Measurements from ENCODE around the gene TAS1R2. TPM values are rescaled to one million over a fixed set of nuclear protein-coding genes. Genes with fewer than 3 reads are reported as not detected.
A peak's percentile ranks its signal among the peaks of the same experiment; 100 is the strongest.

TAS1R2 gene
- total and polyA plus RNA-seq, 2 donors from 2014 or later: not detected

- FAIRE-seq (no peak), DNase-seq (peak in 1 of 5 donors; percentile 64)
- Histone ChIP-seq H3K9ac (ENCODE audit: low read length in 3 of 3) (no peak overlapping the region), H3K27ac (ENCODE audit: low read depth in 2 of 2, low read length in 2 of 2) (no peak overlapping the region), H3K4me1 (ENCODE audit: control insufficient read depth in 2 of 3, insufficient read depth in 2 of 3, low read depth in 1 of 3, low read length in 3 of 3) (peaks cover 0 to 17% (median 2%) of the 10 kb centered on the region in 3 donors), H3K9me3 (ENCODE audit: control insufficient read depth in 2 of 3, insufficient read depth in 1 of 3, low read length in 3 of 3) (no peaks in the 10 kb centered on the region), H3K27me3 (ENCODE audit: control insufficient read depth, insufficient read depth, low read length) (no peaks in the 10 kb centered on the region), H3K4me3 (ENCODE audit: low read length in 3 of 3) (no peak overlapping the region), H3K36me3 (ENCODE audit: control insufficient read depth in 2 of 3, insufficient read depth in 3 of 3, low read length in 3 of 3) (peaks cover 4 to 48% (median 29%) of the 10 kb centered on the region in 3 donors)
- TF ChIP-seq CTCF (IDR thresholded peaks at IDR 0.05; ENCODE audit: borderline replicate concordance, extremely low read depth, insufficient read depth): no peak
- intact Hi-C loops (cut with DNase I): loop anchor here (10.0 kb wide), 1 partner anchor 272 kb away; no protein-coding TSS in a partner anchor
Observed at GRCh38 chr1:18877282-18877681, 17.8 kb upstream of the TAS1R2 start.

GRCh38 chr1:18876210-18876609 is 16.8 kb upstream of the TAS1R2 start:
- Histone ChIP-seq H3K27me3 (ENCODE audit: control insufficient read depth, insufficient read depth, low read length) (no peaks in the 10 kb centered on the region), H3K4me1 (ENCODE audit: control insufficient read depth in 2 of 3, insufficient read depth in 2 of 3, low read depth in 1 of 3, low read length in 3 of 3) (peaks cover 0 to 15% (median 0%) of the 10 kb centered on the region in 3 donors), H3K9ac (ENCODE audit: low read length in 3 of 3) (no peak overlapping the region), H3K27ac (ENCODE audit: low read depth in 2 of 2, low read length in 2 of 2) (no peak overlapping the region), H3K9me3 (ENCODE audit: control insufficient read depth in 2 of 3, insufficient read depth in 1 of 3, low read length in 3 of 3) (no peaks in the 10 kb centered on the region), H3K4me3 (ENCODE audit: low read length in 3 of 3) (no peak overlapping the region), H3K36me3 (ENCODE audit: control insufficient read depth in 2 of 3, insufficient read depth in 3 of 3, low read length in 3 of 3) (peaks cover 1 to 47% (median 28%) of the 10 kb centered on the region in 3 donors)
- peak in 1 of 5 donors; percentile 55 for DNase-seq
- TF ChIP-seq CTCF (IDR thresholded peaks at IDR 0.05; ENCODE audit: borderline replicate concordance, extremely low read depth, insufficient read depth): no peak
- FAIRE-seq: no peak
- intact Hi-C loops (cut with DNase I): loop anchor here (10.0 kb wide), 1 partner anchor 271 kb away; no protein-coding TSS in a partner anchor

GRCh38 chr1:18875796-18876128 is 16.3 kb upstream of the TAS1R2 start:
- intact Hi-C loops (cut with DNase I): loop anchor here (10.0 kb wide), 1 partner anchor 271 kb away; no protein-coding TSS in a partner anchor
- no peak overlapping the region for H3K27ac ChIP-seq (ENCODE audit: low read depth in 2 of 2, low read length in 2 of 2)
- no peaks in the 10 kb centered on the region for H3K9me3 ChIP-seq (ENCODE audit: control insufficient read depth in 2 of 3, insufficient read depth in 1 of 3, low read length in 3 of 3)
- peaks cover 0 to 10% (median 0%) of the 10 kb centered on the region in 3 donors for H3K4me1 ChIP-seq (ENCODE audit: control insufficient read depth in 2 of 3, insufficient read depth in 2 of 3, low read depth in 1 of 3, low read length in 3 of 3)
- peaks cover 0 to 43% (median 23%) of the 10 kb centered on the region in 3 donors for H3K36me3 ChIP-seq (ENCODE audit: control insufficient read depth in 2 of 3, insufficient read depth in 3 of 3, low read length in 3 of 3)
- FAIRE-seq: no peak
- H3K4me3 ChIP-seq (ENCODE audit: low read length in 3 of 3): no peak overlapping the region
- no peak for TF ChIP-seq CTCF (IDR thresholded peaks at IDR 0.05; ENCODE audit: borderline replicate concordance, extremely low read depth, insufficient read depth)
- no peak overlapping the region for H3K9ac ChIP-seq (ENCODE audit: low read length in 3 of 3)
- DNase-seq: no peak
- H3K27me3 ChIP-seq (ENCODE audit: control insufficient read depth, insufficient read depth, low read length): no peaks in the 10 kb centered on the region

All from kidney (tissue), 14 donors.